HEK293T (cell line): ENCODE results near the gene ACSF3.

Experiments used
- CTCF ChIA-PET: fragments of 350-600 bp; formaldehyde crosslinking; extraction: SDS; loops from one replicate; lab custom pipeline; 2021; ENCODE audit warnings: antibody characterized with exemption, inconsistent platforms; lab: Yijun Ruan, JAX
- POLR2A ChIA-PET: fragments of 350-600 bp; formaldehyde crosslinking; extraction: SDS; loops from one replicate; lab custom pipeline; 2020; ENCODE audit warnings: antibody characterized with exemption, inconsistent platforms; lab: Yijun Ruan, JAX
- DNase-seq: peaks from one replicate; pipeline ENCODE4 v3.0.0; 2012; ENCODE audit warnings: mixed read lengths; ENCODE audit errors: extremely low spot score
- ARNT ChIP-seq: fragments of 450-650 bp; IDR thresholded peaks from 2 replicates; pipeline ENCODE4 v1.6.1; 2017; ENCODE audit warnings: mild to moderate bottlenecking
- BHLHE40 ChIP-seq: fragments of 450-650 bp; IDR thresholded peaks from 2 replicates; pipeline ENCODE4 v1.6.1; 2016; ENCODE audit warnings: mild to moderate bottlenecking, moderate library complexity, borderline replicate concordance
- CTBP1 ChIP-seq: fragments of 450-650 bp; IDR thresholded peaks from 2 replicates; pipeline ENCODE4 v1.6.1; 2016; ENCODE audit warnings: borderline replicate concordance
- ELF4 ChIP-seq: fragments of 450-650 bp; IDR thresholded peaks from 2 replicates; pipeline ENCODE4 v1.6.1; 2017; ENCODE audit warnings: antibody characterized with exemption
- FOXA1 ChIP-seq: fragments of 450-650 bp; IDR thresholded peaks from 2 replicates; pipeline ENCODE4 v1.6.1; 2016; ENCODE audit warnings: mild to moderate bottlenecking
- FOXK2 ChIP-seq: fragments of 450-650 bp; IDR thresholded peaks from 2 replicates; pipeline ENCODE4 v1.6.1; 2016; ENCODE audit warnings: mild to moderate bottlenecking
- FOXM1 ChIP-seq: fragments of 450-650 bp; IDR thresholded peaks from 2 replicates; pipeline ENCODE4 v1.6.1; 2017; ENCODE audit warnings: mild to moderate bottlenecking, borderline replicate concordance
- HDGF ChIP-seq: fragments of 450-650 bp; IDR thresholded peaks from 2 replicates; pipeline ENCODE4 v1.6.1; 2017; ENCODE audit warnings: antibody characterized with exemption, borderline replicate concordance
- L3MBTL2 ChIP-seq: fragments of 450-650 bp; conservative IDR thresholded peaks from 2 replicates; pipeline ENCODE4 v1.6.1; 2016; ENCODE audit warnings: mild to moderate bottlenecking
- LEF1 ChIP-seq: fragments of 450-650 bp; IDR thresholded peaks from 2 replicates; pipeline ENCODE4 v1.6.1; 2017; ENCODE audit warnings: mild to moderate bottlenecking, borderline replicate concordance
- NFRKB ChIP-seq: fragments of 450-650 bp; IDR thresholded peaks from 2 replicates; pipeline ENCODE4 v1.6.1; 2016; ENCODE audit warnings: mild to moderate bottlenecking, moderate library complexity
- PKNOX1 ChIP-seq: fragments of 450-650 bp; IDR thresholded peaks from 2 replicates; pipeline ENCODE4 v1.6.1; 2016
- SP1 ChIP-seq: fragments of 450-650 bp; IDR thresholded peaks from 2 replicates; pipeline ENCODE4 v1.6.1; 2017
- SUZ12 ChIP-seq: fragments of 450-650 bp; IDR thresholded peaks from 2 replicates; pipeline ENCODE4 v1.6.1; 2016; ENCODE audit warnings: mild to moderate bottlenecking
- TARDBP ChIP-seq: fragments of 450-650 bp; IDR thresholded peaks from 2 replicates; pipeline ENCODE4 v1.6.1; 2016
- ZNF384 ChIP-seq: fragments of 450-650 bp; IDR thresholded peaks from 2 replicates; pipeline ENCODE4 v1.6.1; 2016

ACSF3 gene

DNA sequence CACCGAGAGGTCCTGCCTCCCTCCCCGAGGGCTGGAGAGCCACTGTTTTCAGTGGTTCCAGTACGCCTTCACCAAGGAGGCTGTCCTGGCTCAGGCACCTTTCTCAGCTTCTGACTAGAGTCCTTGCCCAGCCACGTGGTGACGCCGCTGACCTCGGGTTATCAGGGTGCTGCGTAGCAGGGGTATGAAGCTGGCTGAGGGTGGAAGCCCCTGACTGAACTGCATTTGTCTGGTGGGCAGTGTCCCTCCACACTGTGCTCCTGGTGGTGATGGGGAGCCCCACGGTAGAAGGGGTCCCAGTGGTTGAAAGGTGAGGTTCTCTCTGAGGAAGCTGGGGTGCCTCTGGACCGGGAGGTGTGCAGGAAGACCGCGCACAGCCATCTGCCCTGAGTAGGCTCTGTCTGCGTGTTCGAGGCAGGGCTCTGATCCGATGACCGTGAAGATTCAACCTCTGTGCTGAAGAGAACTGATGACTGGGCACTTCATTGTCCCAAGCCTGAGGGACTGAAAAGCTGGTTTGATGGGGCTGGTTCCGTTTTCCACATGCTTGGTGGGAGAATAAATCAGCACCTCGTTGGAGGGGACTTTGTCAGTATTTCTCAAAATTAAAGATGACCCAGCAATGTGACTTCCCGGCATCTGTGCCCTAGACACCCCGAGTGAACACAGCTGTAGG, 2.5 kb downstream of the ACSF3 start:
- ChIA-PET POLR2A (interaction anchor here (1.6 kb wide), 1 partner anchor 286 kb away, joined by 3 read pairs; no protein-coding TSS in a partner anchor), CTCF (no interaction called here)
- DNase-seq = no peak
- TF ChIP-seq FOXK2 = no peak
- TF ChIP-seq LEF1 = no peak
- TF ChIP-seq PKNOX1 = no peak
- TF ChIP-seq TARDBP = no peak
- no peak for TF ChIP-seq ELF4
- TF ChIP-seq FOXA1 = no peak
- TF ChIP-seq SUZ12 = no peak
- TF ChIP-seq L3MBTL2 = no peak
- no peak for TF ChIP-seq FOXM1
- no peak for TF ChIP-seq HDGF
- no peak for TF ChIP-seq ARNT
- TF ChIP-seq CTBP1 = no peak
- no peak for TF ChIP-seq SP1
- TF ChIP-seq ZNF384 = no peak
- no peak for TF ChIP-seq BHLHE40
- no peak for TF ChIP-seq NFRKB

DNA sequence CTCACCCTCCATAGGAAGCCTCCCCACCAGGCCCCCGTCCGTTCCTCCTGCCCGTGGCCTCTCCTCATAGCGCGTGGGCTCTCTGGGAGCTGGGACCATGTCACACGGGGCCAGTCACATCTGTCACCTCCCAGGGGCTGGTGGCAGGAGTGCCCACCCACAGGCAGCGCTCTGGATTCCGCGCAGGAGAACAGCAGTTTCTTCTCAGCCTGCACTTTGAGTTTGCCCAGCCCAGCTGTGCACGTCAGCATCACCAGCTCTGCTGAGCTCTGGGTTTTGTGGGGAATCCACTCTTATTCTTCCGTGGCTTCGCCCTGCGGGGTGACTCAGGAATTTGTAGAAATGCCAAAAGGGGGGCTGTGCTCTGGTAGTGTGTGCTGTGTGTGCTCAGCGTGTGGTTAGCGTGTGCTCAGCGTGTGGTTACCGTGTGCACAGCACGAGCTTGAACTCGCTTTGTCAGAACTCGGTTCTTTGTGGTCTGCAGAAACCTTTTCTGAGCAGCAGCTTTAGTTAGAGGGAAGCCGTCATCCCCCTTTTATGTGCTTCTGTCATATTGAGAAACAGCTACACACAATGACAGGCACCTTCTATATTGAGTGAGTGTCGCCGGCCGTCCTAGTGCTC, 3.2 kb downstream of the ACSF3 start:
- ChIA-PET CTCF (no interaction called here), POLR2A (interaction anchor here (1.6 kb wide), 1 partner anchor 287 kb away, joined by 3 read pairs; no protein-coding TSS in a partner anchor)
- TF ChIP-seq FOXM1 = no peak
- TF ChIP-seq SUZ12 = no peak
- TF ChIP-seq FOXA1 = no peak
- no peak for TF ChIP-seq LEF1
- no peak for TF ChIP-seq NFRKB
- no peak for TF ChIP-seq SP1
- TF ChIP-seq ARNT = no peak
- no peak for TF ChIP-seq ELF4
- TF ChIP-seq ZNF384 = no peak
- TF ChIP-seq PKNOX1 = no peak
- DNase-seq = no peak

GRCh38 chr16:89097392-89097772, 3.7 kb downstream of the ACSF3 start:
- DNase-seq = no peak
- ChIA-PET CTCF (no interaction called here), POLR2A (no interaction called here)
- TF ChIP-seq TARDBP (no peak), SP1 (no peak), LEF1 (no peak), ELF4 (no peak), FOXK2 (no peak), CTBP1 (no peak), HDGF (no peak), BHLHE40 (no peak), ZNF384 (no peak), L3MBTL2 (no peak)

- no peak for TF ChIP-seq ARNT
- no peak for TF ChIP-seq FOXM1
- no peak for TF ChIP-seq BHLHE40
- no peak for TF ChIP-seq NFRKB
- TF ChIP-seq PKNOX1 = no peak
- no peak for TF ChIP-seq LEF1
- no peak for TF ChIP-seq SUZ12
- TF ChIP-seq L3MBTL2 = no peak
- TF ChIP-seq ELF4 = no peak
- no peak for TF ChIP-seq ZNF384
- no peak for TF ChIP-seq FOXK2
- no peak for TF ChIP-seq TARDBP
- TF ChIP-seq FOXA1 = no peak
- TF ChIP-seq SP1 = no peak
- no peak for TF ChIP-seq HDGF
- no peak for TF ChIP-seq CTBP1
- DNase-seq = no peak
- ChIA-PET CTCF (no interaction called here), POLR2A (no interaction called here)
These were observed 5.2 kb downstream of the ACSF3 start for GRCh38 chr16:89098767-89099430.

DNA sequence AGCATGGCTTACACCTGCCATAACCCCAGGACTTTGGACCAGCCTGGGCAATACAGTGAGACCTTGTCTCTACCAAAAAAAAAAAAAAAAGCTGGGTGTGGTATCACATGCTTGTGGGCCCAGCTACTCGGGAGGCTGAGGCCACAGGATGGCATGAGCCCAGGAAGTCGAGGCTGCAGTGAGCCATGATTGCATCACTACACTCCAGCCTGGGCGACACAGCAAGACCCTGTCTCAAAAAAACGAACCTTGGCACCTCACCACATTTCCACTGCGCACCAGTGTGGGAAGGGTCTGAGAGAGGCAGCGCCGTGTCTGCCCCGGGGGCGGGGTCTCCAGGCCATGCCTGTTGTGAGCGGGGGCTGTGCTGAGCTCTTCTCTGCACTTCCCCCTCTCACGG, 6.3 kb downstream of the ACSF3 start:
- POLR2A ChIA-PET = no interaction called here
- TF ChIP-seq ARNT = no peak
- no peak for TF ChIP-seq CTBP1
- TF ChIP-seq FOXM1 = no peak
- no peak for TF ChIP-seq LEF1
- no peak for TF ChIP-seq PKNOX1
- no peak for TF ChIP-seq ZNF384
- no peak for TF ChIP-seq L3MBTL2
- TF ChIP-seq HDGF = no peak
- no peak for TF ChIP-seq ELF4
- no peak for TF ChIP-seq NFRKB
- no peak for TF ChIP-seq FOXK2
- no peak for TF ChIP-seq SP1
- TF ChIP-seq FOXA1 = no peak
- no peak for TF ChIP-seq SUZ12
- TF ChIP-seq BHLHE40 = no peak
- no peak for DNase-seq
- CTCF ChIA-PET = no interaction called here
